ENCODE measurements around the gene SDHAF2.
A peak's percentile ranks its signal among the peaks of the same experiment; 100 is the strongest.
"Not testable (repeated sequence)": the region's sequence is repeated elsewhere in the genome, so short reads cannot be mapped to it uniquely, and the experiment has no call there.

SDHAF2 gene

GRCh38 chr11:61416941-61417340 lies 13.0 kb upstream of the SDHAF2 start:
- DNase-seq (ENCODE audit: low read depth) = no peak
- TF ChIP-seq CTCF (IDR thresholded peaks at IDR 0.05; ENCODE audit: low read depth, low read length) = no peak
- TF ChIP-seq MYC (IDR thresholded peaks at IDR 0.05; ENCODE audit: low read depth, low read length) = no peak
- TF ChIP-seq MAX (IDR thresholded peaks at IDR 0.05; ENCODE audit: low read depth, low read length) = no peak
- TF ChIP-seq POLR2A (IDR thresholded peaks at IDR 0.05; ENCODE audit: extremely low read depth, insufficient read length) = no peak
- no peak overlapping the region for H3K4me3 ChIP-seq (ENCODE audit: low read depth, low read length)

- no peak overlapping the region for H3K4me3 ChIP-seq (ENCODE audit: low read depth, low read length)
- TF ChIP-seq POLR2A (IDR thresholded peaks at IDR 0.05; ENCODE audit: extremely low read depth, insufficient read length) (no peak), CTCF (IDR thresholded peaks at IDR 0.05; ENCODE audit: low read depth, low read length) (no peak), MAX (IDR thresholded peaks at IDR 0.05; ENCODE audit: low read depth, low read length) (peak; percentile 25; the same call in 1 of the 2 replicates), MYC (IDR thresholded peaks at IDR 0.05; ENCODE audit: low read depth, low read length) (peak; percentile 61)
- peak; percentile 73 for DNase-seq (ENCODE audit: low read depth)
Observed at GRCh38 chr11:61417670-61418069, 12.3 kb upstream of the SDHAF2 start.

- DNase-seq (ENCODE audit: low read depth) = no peak
- TF ChIP-seq MAX (IDR thresholded peaks at IDR 0.05; ENCODE audit: low read depth, low read length) (no peak), POLR2A (IDR thresholded peaks at IDR 0.05; ENCODE audit: extremely low read depth, insufficient read length) (no peak), CTCF (IDR thresholded peaks at IDR 0.05; ENCODE audit: low read depth, low read length) (no peak), MYC (IDR thresholded peaks at IDR 0.05; ENCODE audit: low read depth, low read length) (no peak)
- H3K4me3 ChIP-seq (ENCODE audit: low read depth, low read length) = no peak overlapping the region
Observed at GRCh38 chr11:61418136-61418535, 11.8 kb upstream of the SDHAF2 start.

- H3K4me3 ChIP-seq (ENCODE audit: low read depth, low read length) = no peak overlapping the region
- TF ChIP-seq MYC (IDR thresholded peaks at IDR 0.05; ENCODE audit: low read depth, low read length) (no peak), CTCF (IDR thresholded peaks at IDR 0.05; ENCODE audit: low read depth, low read length) (no peak), POLR2A (IDR thresholded peaks at IDR 0.05; ENCODE audit: extremely low read depth, insufficient read length) (no peak), MAX (IDR thresholded peaks at IDR 0.05; ENCODE audit: low read depth, low read length) (no peak)
- DNase-seq (ENCODE audit: low read depth) = no peak
Observed at GRCh38 chr11:61422226-61422625, 7.7 kb upstream of the SDHAF2 start.

GRCh38 chr11:61425367-61426131 lies 4.4 kb upstream of the SDHAF2 start:
- DNase-seq (ENCODE audit: low read depth) = no peak
- H3K4me3 ChIP-seq (ENCODE audit: low read depth, low read length) = no peak overlapping the region
- TF ChIP-seq MAX (IDR thresholded peaks at IDR 0.05; ENCODE audit: low read depth, low read length) = no peak

GRCh38 chr11:61429346-61429690 lies 606 bp upstream of the SDHAF2 start:
- peak; percentile 21 for TF ChIP-seq CTCF (IDR thresholded peaks at IDR 0.05; ENCODE audit: low read depth, low read length)
- TF ChIP-seq MYC (IDR thresholded peaks at IDR 0.05; ENCODE audit: low read depth, low read length) = no peak; the same call in none of the 2 replicates
- peak; percentile 34 for TF ChIP-seq MAX (IDR thresholded peaks at IDR 0.05; ENCODE audit: low read depth, low read length)
- no peak for TF ChIP-seq POLR2A (IDR thresholded peaks at IDR 0.05; ENCODE audit: extremely low read depth, insufficient read length)
- peak; percentile 87 for DNase-seq (ENCODE audit: low read depth)
- peak overlapping the region; percentile 89 for H3K4me3 ChIP-seq (ENCODE audit: low read depth, low read length)

- DNase-seq (ENCODE audit: low read depth) = not testable (repeated sequence)
- peak overlapping the region; percentile 86 for H3K4me3 ChIP-seq (ENCODE audit: low read depth, low read length)
Observed at GRCh38 chr11:61430839-61431238, 915 bp downstream of the SDHAF2 start.

Data from NB4 (cell line).